OCI-LY3 (cell line): ENCODE results near the gene SHQ1.

ENCODE experiments used
- EZH2phosphoT487 ChIP-seq: fragments of 200-600 bp; shearing (Covaris generic); IDR thresholded peaks from 2 replicates; pipeline ENCODE4 v1.6.1; 2018; ENCODE audit warnings: antibody characterized with exemption, mixed run types, low read depth
- TF ChIP-seq, protein P1 (sequence below): fragments of 200-600, 300-600 bp; sonication (generic); IDR thresholded peaks from 2 replicates; pipeline ENCODE4 v1.5.1; 2014; ENCODE audit warnings: antibody characterized with exemption, low read length, low read depth

DNA sequence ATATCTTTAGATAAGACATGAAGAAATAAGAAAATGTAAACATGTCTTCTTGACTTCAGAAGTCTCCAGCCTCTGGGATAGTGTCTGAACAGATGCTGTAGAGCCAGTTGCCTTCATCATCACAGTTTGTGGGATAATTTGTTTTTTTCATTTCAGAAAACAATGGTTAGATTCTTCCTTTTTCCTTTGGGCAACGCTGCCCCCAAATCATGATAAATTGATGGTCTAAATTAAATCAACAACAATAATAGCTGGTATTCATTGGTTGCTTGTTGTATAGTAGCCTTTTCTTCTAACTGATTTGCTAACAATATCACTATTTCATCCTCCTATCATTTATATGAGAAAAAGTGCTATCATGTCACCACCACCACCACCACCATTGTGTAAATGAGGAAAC, 12.6 kb upstream of the SHQ1 start:
- TF ChIP-seq, protein P1, sequence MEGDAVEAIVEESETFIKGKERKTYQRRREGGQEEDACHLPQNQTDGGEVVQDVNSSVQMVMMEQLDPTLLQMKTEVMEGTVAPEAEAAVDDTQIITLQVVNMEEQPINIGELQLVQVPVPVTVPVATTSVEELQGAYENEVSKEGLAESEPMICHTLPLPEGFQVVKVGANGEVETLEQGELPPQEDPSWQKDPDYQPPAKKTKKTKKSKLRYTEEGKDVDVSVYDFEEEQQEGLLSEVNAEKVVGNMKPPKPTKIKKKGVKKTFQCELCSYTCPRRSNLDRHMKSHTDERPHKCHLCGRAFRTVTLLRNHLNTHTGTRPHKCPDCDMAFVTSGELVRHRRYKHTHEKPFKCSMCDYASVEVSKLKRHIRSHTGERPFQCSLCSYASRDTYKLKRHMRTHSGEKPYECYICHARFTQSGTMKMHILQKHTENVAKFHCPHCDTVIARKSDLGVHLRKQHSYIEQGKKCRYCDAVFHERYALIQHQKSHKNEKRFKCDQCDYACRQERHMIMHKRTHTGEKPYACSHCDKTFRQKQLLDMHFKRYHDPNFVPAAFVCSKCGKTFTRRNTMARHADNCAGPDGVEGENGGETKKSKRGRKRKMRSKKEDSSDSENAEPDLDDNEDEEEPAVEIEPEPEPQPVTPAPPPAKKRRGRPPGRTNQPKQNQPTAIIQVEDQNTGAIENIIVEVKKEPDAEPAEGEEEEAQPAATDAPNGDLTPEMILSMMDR: no peak
- no peak for TF ChIP-seq EZH2phosphoT487
